HG03045 (cell line): ENCODE data around the gene COG4.
"Not testable (repeated sequence)": the region's sequence is repeated elsewhere in the genome, so short reads cannot be mapped to it uniquely, and the experiment has no call there.

Experiments
- ATAC-seq: cut with Tn5 transposase; IDR thresholded peaks from one replicate; pipeline ENCODE4 v1.9.1; 2021; ENCODE audit warnings: mild to moderate bottlenecking, moderate library complexity; ENCODE audit not compliant: unreplicated experiment

The COG4 gene

DNA sequence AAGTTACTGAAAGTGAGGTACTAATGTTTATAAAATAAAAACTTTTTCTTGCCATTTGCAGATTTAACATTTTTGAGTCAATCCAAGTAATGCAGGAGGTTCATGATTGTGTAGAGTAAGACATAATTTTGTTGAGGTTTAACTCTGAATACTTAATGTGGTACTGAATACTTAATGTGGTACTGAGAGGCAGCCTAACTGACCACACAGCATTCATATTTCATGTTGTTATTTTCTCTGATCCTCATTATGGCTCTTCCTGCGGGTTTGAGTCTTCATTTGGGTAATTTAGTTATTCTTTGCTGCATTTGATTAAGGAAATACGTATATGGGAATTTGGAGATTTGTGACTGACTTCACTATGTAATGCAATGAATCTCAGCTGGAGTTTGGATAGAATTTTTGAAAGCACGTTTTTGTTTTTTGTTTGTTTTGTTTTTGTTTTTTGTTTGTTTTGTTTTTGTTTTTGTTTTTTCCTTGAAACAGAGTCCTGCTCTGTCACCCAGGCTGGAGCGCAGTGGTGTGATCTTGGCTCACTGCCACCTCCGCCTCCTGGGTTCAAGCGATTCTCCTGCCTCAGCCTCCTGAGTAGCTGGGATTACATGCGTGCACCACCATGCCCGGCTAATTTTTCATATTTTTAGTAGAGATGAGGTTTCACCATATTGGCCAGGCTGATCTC lies 4.1 kb upstream of the COG4 start:
- no peak for ATAC-seq

DNA sequence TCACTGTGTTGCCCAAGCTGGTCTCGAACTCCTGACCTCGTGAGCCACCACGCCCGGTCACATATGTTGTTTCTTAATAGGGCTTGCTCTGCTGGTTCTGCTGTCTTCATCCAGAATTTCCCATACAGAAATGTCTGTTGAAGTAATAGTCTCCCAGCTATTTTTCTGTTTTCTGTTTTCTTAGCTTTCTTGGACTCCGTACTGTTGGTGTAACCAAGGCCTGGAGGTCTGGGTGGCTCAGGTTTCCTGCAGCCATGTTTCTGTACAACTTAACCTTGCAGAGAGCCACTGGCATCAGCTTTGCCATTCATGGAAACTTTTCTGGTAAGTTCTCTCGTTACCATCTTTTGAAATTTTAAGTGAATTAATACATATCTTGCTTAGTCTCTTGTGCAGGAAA lies 3.0 kb upstream of the COG4 start:
- ATAC-seq, result no peak

DNA sequence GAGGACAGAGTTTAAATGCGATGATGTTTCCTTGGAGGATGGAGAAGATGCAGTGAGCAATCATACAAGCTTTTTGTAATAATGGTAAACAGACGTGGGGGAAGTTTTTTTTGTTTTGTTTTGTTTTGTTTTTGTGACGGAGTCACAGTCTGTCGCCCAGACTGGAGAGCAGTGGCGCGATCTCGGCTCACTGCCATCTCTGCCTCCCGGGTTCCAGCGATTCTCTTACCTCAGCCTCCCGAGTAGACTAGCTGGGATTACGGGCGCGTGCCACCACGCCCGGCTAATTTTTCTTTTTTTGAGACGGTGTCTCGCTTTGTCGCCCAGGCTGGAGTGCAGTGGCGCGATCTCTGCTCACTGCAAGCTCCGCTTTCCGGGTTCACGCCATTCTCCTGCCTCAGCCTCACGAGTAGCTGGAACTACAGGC lies 1.1 kb upstream of the COG4 start:
- not testable (repeated sequence) for ATAC-seq

DNA sequence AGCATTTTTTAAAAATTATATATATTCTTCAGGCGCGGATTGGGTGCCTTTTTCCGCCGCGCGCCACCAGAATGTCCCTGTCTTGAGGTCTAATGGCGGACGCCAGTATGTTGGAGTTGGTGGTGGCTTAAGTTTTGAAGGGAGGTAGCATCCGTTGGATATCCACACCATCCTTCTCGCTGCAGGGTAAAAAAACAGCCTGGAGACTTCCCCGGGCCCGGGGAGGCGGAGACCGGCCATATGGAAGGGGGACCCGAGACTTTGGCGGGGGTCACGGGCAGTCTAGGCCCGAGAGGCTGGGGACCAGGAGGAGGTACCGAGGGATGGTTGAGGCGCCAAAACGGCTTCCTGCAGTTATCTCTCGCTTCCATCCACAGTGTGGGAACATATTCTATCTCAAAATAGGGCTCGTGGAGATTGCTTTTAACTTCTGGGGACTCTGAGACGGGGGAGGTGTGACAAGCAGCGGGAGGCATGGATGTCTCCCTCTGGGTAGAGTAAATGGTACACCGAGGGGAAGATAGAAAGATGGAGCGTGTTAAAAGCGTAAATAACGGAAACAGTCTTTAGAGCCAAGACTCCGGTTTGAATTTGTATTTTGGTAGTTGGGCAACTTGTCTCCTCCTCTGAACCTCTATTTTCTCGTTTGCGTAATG lies 517 bp upstream of the COG4 start, which contains the start of gene SF3B3:
SF3B3 (plus strand) TSS at position 74 of the 656 bp plus-strand sequence. CDS start 2,841 bp downstream, outside the sequence.
- ATAC-seq, result peak; percentile 52

DNA sequence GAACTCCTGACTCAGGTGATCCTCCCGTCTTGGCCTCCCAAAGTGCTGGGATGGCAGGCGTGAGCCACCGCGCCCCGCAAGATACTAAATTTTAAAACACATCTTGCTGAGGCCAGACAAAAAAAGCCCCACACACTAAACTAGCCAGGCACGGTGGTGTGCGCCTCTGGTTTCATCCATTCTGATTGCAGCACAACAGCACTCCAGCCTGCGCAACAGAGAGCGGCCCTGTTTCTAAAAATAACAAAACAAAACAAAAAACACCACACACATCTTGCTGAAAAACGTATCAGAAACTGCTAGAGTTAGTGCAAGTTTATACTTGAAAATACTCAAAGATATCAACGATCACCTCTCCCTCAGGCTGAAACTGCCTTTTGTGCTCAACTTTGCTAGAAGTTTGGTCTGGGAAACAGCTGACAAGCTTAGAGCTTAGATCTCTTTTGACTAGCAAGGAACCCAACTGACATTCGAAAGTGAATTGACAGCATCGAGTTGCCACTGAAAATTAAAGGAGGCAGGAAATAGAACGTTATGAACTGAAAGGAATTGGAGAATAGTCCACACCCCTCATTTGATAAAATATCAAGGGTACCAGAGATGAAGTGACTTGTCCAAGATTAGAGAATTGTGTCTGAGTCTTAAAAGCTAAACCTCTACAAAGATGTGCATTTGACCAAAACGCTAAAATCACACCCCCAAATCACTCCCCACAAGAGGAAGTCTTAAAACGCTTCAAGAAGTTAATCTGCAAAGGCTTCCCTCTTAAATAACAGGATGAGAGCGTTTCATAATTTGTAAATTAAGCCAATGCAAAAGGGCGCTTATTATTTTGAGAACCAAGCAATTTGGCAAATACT lies 908 bp downstream of the COG4 start:
- no peak for ATAC-seq

DNA sequence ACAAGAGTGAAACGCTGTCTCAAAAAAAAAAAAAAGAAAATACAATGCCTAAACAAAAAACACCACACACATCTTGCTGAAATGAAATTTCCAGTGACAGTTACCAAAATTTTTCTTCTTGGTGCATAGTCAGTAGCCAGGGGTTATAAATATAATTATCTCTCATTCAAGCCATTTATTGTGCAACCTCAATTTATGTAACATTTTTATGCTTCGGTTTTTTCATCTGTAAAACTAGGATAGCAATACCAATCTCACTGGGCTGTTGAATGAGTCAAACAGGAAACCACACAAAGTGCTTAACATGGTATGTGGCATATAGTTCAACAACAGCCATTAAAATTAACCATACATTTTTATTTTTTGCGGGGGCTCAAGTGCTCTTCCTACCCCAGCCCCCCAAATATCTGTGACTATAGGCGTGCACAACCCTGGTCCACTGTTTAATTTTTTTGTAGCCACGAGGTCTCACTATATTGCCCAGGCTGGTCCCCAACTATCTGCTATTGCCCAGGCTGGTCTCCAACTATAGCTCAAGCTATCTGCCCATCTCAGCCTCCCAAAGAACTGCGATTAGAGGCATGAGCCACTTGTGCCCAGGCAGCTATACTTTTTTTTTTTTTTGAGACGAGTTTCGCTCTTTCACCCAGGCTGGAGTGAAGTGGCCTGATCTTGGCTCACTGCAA lies 2.6 kb downstream of the COG4 start:
- no peak for ATAC-seq

DNA sequence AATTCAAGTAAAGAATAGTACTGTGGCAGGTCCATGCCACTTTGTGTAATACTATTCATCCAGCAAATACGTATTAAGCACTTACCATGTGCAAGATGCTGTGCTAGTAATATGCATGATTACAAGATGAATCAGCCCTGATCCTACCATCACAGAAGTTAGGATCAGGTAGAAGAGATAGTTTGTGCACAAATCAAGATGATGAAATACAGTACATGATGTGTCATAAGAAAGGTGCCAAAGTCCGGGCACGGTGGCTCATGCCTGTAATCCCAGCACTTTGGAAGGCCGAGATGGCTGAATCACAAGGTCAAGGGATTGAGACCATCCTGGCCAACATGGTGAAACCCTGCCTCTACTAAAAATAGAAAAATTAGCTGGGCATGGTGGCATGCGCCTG lies 10.9 kb downstream of the COG4 start:
- no peak for ATAC-seq

DNA sequence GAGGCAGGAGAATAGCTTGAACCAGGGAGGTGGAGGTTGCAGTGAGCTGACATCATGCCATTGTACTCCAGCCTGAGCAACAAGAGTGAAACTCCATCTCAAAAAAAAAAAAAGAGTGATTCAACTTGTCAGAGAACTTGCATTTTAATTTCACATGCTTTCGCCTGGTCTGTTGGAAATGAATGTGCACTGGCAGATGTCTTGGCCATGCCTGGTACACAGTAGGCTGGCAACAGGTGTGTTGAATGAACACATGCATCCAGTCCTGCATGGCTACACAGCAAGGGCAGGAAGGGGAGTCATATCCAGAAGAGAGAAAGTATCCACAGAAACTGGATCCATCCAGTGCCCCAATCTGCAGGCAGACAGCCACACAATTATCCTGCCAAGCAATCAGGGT lies 11.5 kb downstream of the COG4 start:
- ATAC-seq, result no peak

DNA sequence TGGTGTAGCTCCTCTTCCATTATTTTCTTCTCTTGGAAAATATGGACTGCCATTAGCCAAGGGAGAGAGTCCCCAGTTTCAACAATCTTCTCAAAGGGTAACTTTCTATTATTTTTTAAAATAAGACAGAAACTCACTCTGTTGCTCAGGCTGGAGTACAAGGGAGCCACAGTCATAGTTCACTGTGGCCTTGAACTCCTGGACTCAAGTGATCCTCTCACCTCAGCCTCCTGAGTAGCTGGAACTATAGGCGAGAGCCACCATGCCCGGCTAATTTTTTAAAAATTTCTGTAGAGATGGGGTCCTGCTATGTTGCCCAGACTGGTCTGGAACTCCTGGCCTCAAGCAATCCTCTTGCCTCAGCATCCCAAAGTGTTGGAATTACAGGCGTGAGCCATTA lies 13.1 kb downstream of the COG4 start:
- ATAC-seq, result no peak

DNA sequence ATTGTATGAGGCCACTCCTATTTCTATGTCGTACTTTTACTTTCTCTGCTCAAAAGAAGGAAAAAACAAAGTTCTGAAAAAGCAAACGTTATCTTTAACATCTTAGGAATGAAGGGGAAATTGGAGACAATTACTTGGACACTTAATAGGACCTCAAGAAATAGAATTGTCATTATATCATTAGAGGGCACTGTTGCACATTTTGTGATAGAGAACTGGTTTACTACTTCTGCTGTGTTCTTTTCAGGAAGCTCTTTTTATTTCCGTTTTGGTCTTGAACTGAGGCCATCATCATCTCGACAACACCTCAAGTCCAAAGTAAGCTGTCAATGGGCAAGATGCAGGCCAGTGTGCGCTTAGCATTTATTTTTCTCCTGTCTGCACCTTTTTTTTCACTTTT lies 14.6 kb downstream of the COG4 start:
- ATAC-seq, result no peak

DNA sequence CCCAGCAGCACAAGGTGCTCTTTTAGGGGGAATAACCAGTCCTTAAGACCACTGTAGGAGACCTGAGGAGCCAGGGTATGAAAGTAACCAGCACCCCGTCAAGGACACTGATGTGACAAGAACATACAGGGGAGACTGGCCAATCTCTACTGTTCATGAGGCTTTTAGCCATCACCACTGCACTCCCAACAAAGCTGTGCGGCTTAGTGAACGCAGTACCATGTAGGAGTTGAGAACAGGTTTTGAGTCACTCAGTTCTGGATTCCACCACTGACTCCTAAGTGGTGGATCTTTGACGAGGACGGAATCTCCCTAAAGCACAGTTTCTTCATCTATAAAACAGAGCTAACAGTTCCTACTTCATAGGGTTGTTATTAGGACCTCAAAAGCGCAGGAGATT lies 26.8 kb downstream of the COG4 start:
- peak; percentile 59 for ATAC-seq

DNA sequence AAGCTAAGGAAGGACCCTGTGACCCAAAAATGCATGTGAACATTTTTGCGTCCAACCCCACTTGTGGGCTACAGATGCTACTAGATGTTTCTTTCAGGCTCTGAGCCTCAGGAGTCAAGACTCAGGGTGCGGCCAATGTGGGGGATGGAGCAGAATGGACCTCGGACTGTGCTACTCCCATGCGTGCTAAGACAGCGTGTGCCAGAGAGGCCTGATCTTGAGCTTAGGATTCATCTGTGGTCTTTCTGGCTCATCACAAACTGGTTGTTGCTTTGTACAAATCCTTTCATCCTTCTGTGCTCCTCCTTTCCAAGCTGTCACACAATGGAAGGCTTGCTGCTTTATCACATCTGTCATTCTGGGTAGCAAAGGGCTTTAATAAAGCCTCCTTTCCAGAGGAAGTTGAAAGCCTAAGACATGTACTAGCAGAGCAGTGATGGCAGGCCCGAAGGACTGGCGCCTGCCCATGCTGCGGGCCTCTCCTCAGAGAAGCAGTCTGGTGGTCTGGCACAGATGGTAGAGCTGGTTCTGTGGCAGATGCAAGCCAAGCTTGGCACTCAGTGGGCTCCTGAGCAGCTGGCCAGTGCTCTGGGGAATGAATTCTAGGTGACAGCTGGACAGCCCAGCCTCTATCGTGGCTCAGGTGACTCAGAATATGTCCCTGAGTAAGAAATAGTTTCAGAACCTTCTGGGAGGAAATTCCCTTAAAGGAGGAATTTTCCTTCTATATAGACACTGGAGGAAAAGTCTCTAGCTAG lies 27.8 kb downstream of the COG4 start:
- peak; percentile 25 for ATAC-seq

DNA sequence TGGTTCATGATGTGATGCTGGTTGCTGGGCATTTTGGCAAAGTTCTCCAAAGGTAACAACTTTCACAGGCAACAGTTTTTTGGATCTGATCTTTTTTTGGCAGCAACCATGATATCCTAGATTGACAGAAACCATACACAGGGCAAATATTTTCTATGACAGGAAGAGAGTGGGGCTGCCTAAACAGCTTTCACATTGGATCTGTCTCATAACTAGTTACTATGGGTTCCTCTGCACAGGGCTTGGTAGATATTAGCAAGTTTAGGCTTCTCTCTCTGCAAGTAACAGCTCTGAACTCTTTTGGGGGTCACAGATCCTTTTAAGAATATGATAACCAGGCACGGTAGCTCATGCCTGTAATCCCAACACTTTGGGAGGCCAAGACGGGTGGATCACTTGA lies 28.6 kb downstream of the COG4 start:
- no peak for ATAC-seq

DNA sequence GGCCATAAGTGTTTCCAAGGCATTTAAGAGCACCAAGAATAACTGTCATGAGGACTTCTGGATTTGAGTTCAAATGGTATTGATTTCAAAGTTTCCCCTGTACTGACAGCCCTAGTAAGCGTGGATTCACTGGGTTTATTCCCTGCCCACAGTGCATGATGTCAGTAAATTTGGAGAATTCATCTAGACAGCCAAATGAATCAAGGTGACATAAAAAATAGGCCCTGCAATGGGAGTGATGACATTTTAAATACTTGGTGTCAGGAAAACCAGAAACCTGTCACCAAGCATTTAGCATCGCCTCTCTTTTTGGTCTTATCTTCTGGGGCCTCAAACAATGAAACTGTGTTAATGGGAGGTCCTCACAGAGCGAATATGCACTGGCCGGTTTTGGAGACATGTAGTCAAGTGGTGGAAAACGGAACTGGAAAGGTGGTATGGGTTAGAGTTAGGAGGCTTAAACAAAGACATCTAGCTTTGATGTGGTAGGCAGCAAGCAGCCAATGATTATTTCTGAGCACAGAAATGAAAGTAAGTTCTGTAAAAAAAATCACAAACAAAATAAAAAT lies 29.1 kb downstream of the COG4 start:
- no peak for ATAC-seq

DNA sequence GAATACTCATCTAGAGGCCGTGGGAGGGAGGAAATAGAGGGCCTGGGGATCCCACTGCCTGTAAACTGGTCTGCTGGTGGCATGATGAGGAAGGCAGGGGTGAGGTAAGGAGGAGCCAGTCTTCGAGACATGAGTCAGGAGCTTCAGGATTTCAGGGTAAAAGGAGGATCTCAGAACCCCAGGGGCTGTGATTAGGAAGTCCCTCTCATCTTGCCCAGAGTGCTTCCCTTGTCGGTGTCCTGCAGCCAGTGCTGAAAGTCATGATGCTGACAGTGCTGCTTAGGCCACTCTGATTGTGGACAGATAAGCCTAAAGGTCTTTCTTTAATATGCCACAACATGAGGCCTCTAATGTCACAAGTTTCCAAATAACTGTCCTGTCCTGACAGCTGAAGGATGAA lies 29.6 kb downstream of the COG4 start:
- ATAC-seq, result no peak

DNA sequence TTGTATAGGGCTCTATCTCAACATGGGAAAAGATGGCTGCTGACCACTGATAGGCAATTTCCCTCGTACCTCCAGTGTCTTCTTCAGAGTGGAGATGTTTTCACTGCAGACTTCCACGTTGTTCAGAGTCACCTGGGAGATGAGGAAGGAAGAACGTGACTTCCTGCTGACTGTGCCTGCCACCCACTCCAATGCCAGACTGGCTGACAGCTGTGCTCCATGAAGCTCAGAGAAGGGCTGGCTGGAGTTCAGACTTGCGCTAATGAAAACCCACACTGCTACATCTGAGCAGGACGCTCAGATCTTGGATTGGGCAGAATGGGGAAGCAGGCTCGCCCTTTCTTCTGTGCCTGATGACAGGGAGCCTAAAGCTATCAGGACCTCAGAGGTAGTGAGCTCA lies 33.1 kb downstream of the COG4 start:
- no peak for ATAC-seq

DNA sequence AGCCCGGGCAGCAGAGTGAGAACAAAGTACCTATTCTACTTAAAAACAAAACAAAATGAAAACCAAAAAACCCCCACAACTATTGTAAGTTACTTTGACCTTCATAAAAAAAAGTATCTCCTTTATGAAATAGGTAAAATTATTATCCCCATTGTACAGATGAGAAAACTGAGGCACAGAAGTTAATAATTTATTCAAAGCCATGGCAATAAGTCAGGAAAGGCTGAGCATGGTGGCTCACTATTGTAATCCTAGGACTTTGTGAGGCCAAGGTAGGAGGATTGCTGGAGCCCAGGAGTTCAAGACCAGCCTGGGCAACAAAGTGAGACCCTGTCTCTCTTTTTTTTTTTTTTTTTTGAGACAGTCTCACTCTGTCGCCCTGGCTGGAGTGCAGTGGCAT lies 38.5 kb downstream of the COG4 start:
- no peak for ATAC-seq

DNA sequence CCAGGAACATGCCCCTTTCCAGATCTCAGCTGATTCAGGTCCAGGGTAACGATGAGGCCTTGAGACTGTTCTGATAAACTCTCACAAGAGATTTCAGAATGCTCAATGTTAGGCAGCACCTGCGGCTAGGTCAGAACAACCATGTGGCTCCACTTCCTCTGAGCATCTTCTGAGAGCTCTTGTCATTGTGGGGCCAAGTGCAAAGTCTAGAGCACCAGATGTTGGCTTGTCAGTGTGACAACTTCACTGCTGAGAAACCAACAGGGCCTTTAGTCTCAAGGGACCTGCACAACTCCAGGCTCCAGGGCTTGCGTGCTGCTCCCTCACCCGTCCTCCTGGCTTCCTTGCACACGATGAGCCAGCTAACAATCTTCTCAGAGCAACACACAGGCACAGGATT lies 39.9 kb downstream of the COG4 start:
- ATAC-seq, result no peak

DNA sequence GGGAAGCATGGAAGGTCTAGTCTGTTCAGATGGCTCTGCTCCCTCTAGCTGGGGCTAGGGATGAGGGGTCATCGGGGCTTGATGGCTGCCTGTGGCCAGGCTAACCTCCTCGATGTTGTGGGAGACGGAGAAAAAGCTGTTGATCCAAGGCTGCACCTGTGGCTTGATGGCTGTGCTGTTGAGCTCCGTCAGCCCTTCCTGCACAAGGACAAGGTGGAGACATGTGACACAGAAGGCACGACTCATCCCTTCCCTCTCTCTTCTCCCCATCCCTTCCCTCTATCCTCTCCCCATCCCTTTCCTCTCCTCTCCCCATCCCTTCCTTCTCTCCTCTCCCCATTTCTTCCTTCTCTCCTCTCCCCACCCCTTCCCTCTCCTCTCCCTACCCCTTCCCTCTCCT lies 40.7 kb downstream of the COG4 start:
- no peak for ATAC-seq

DNA sequence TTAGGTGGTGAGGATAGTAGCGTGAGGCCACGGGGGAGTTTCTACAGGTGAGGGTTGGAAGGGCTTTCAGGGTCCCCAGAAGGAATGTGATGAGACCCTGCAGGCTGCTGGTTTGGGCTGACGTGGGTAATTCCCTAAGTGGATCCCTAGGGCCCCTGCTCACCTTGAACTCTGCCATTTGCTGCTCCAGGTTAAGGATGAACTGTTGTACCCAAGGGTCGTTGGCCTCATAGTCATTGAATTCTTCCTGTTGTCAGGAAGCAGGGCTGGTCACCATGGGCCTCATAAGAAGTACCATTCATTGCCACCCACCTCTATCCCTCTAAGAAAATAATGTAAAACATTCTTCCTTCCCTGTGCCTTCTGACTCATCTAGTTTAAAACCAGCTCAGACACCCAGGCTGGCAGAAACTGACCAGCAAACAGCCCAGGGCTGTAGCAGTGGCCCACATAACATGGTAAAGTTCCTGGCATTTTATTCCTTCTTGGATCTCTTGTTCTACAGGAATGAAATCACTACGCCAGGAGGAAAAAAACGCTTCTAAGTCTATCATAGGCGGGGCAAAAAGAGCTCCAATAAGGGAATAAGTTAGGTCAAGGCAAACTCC lies 41.3 kb downstream of the COG4 start:
- ATAC-seq, result no peak
